Upper lobe of left lung (tissue), 4 donors: ENCODE results near the gene CMPK1.

ENCODE experiments used
- POLR2A ChIP-seq, 4 donors: fragments of 450-650 bp; IDR thresholded peaks; one replicate each; pipeline ENCODE4 v1.5.1; 2016 to 2017; ENCODE audit warnings: antibody characterized with exemption in 4 of 4, mild to moderate bottlenecking in 2 of 4
- POLR2AphosphoS5 ChIP-seq, 2 donors: sonication (generic); formaldehyde crosslinking; IDR thresholded peaks; one replicate each; pipeline ENCODE4 v1.5.1; 2017; ENCODE audit warnings: antibody characterized with exemption in 2 of 2
- TF ChIP-seq, protein P1 (sequence below), 6 experiments: fragments of 450-650 bp in 4 of 6; fragments of 200-600 bp in 2 of 6; sonication (generic) in 2 of 6; IDR thresholded peaks; one replicate each; pipeline ENCODE4 v1.5.1; 2016 to 2019; ENCODE audit warnings: antibody characterized with exemption in 6 of 6

DNA sequence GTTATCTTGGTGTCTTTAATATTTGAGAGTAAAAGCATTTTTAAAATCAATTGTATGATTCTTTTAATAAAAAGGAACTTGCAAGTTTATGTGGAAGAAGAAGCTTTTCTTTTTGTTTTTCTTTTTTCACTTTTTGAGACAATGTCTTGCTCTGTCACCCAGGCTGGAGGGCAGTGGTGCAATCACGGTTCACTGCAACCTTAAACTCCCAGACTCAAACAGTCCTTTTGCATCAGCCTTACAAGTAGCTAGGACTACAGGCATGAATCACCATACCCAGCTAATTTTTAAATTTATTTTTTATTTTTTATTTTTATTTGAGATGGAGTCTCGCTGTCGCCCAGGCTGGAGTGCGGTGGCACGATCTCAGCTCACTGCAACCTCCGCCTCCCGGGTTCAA is 34.1 kb downstream of the CMPK1 start:
- TF ChIP-seq, protein P1, sequence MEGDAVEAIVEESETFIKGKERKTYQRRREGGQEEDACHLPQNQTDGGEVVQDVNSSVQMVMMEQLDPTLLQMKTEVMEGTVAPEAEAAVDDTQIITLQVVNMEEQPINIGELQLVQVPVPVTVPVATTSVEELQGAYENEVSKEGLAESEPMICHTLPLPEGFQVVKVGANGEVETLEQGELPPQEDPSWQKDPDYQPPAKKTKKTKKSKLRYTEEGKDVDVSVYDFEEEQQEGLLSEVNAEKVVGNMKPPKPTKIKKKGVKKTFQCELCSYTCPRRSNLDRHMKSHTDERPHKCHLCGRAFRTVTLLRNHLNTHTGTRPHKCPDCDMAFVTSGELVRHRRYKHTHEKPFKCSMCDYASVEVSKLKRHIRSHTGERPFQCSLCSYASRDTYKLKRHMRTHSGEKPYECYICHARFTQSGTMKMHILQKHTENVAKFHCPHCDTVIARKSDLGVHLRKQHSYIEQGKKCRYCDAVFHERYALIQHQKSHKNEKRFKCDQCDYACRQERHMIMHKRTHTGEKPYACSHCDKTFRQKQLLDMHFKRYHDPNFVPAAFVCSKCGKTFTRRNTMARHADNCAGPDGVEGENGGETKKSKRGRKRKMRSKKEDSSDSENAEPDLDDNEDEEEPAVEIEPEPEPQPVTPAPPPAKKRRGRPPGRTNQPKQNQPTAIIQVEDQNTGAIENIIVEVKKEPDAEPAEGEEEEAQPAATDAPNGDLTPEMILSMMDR (IDR thresholded peaks at IDR 0.05) = no peak
- TF ChIP-seq POLR2A (IDR thresholded peaks at IDR 0.05) (no peak), POLR2AphosphoS5 (IDR thresholded peaks at IDR 0.05) (no peak)
